ENCODE data around the gene RTF1.

RTF1 gene

DNA sequence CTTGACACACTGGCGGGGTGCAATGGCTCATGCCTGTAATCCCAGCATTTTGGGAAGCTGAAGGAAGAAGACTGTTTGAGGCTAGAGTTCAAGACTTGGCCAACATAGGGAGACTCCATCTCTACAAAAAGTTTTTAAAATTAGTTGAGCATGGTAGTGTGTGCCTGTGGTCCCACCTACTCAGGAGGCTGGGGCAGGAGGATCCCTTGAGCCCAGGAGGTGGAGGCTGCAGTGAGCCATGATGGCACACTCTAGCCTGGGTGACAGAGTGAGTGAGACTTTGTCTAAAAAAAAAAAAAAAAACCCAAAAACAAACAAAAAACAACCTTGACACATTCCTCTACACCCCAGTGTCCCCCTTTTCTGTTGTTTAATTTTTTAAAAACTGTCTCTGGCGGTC is 72.7 kb downstream of the RTF1 start:
- DNase-seq, result no peak

DNA sequence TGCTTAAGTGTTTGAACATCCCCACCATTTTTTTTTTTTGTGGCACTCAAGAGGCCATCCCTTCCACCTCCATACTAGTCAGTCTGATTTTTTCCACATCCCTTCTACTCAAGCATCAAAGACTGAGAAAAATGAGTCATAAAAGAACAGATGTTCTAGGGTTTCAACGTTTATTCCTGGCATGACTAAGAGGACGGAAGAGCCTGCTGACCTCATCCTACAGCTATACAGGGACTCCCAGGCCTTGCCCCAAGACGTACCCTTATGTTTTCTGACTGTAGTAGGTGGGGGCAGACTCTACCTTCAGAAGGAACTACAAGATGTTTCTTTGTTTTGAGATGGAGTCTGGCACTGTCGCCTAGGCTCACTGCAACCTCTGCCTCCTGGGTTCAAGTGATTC is 73.5 kb downstream of the RTF1 start:
- no peak for DNase-seq

DNA sequence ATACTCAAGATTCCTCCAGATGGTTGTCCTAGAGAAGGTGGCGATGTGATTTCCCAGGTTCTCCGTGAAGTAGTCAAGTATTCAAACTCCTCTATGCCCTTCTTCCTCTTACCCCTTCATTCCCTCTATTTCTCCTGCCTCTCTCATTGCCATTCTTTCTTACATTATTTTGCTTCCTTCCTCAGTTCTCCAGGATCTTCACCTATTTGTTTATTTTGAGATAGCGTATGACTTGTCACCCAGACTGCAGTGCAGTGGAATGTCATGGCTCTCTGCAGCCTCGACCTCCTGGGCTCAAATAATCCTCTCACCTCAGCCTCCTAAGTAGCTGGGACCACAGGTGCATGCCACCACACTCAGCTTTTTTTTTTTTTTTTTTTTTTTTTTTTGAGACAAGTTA is 75.0 kb downstream of the RTF1 start:
- no peak for DNase-seq

DNA sequence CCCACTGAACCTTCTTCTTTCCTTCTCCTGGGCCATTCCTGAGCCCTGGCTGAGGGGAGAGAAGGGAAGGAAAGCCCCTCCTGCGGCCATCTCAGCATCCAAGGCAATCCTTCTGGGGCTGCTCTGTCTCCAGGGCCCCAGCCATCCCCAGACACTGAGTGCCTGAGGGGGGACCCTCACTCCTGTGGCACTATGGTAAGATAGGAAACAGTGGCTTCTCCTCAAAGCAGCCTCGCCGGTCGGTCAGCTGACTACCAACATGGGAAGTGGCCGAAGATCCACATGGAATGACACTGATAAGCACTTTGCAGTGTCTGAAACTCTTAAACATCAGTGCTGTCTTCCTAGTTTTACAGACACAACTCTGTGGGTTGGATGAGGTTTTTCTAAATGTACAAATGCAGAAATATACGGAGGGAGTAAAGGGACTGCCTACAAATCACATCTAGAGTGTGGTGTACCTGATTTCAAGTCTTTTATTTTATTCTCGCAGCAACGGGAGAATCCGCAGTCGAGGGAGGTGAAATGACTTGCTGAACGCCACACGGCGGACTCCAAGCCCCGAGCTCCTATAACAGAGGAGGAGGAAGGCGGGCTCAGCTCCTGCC is 75.8 kb downstream of the RTF1 start:
- DNase-seq, result no peak

DNA sequence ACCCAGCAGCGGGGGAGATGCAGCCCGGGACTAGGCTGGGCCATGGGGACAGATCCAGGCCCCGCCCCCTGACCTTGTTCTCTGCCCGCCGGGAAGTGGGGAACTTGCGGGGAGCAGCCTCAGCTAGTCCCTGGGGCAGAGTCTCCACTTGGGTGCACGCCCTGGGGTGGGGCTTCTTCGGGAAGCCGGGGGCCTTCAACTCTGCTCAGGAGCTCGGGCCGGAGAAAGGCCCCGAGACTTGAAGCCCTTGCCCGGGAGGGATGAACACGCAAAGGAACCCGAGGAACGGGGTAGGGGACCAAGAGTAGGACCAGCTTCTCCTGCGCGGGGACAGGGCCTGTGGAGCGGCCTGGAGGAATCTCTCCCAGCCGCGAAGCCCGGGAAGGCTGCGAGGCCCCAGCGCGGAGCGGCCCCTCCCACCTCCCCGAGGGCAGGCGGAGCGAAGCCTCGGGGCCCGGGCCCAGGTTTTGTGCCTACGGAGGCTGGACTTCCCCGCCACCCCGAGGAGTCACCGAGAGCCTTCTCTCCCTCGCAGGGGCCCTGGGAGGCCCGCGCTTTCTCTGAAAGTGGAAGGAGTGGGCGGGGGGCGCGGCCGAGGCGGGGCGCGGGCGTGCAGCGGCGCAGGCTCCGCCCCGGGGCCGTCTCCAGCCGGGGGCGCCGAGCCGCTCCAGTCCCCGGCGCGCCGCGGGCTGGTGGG is 76.5 kb downstream of the RTF1 start, which contains the start of gene ITPKA:
ITPKA (plus strand) TSS at position 670 of the 697 bp plus-strand sequence. CDS start 54 bp downstream, outside the sequence.
- peak; percentile 62 for DNase-seq

DNA sequence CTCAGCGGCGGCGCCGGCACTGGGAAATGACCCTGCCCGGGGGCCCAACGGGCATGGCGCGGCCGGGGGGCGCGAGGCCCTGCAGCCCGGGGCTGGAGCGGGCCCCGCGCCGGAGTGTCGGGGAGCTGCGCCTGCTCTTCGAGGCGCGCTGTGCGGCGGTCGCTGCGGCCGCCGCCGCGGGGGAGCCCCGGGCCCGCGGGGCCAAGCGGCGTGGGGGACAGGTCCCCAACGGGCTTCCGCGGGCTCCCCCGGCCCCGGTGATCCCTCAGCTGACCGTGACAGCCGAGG is 77.0 kb downstream of the RTF1 start:
- no peak for DNase-seq

DNA sequence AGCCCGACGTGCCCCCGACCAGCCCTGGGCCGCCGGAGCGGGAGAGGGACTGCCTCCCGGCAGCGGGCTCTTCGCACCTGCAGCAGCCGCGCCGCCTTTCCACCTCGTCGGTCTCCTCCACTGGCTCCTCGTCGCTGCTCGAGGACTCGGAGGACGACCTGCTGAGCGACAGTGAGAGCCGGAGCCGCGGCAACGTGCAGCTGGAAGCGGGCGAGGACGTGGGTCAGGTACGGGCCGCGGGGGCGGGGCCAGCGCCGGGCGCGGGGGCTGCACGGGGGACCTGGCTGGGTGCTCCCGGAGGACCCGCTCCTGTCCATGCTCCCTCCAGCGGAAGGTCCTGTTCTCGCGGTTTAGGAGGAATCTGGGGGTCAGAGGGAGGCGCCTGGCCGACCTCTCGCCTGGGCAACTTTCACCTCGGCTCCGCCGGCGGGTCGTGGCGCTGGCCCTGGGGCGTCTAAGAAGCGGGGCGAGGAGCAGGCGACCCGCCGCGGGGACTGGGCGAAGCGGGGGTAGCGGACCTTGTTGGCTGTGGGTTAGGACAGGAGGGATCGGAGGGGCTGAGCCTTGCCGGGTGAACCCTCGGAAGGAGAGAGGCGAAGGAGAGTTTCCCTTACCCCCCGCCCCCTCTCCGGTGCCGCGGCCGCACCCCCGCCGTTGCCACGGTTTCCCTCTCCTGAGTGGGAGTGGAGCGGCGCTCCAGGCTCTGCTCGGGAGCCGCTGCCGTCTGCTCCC is 77.5 kb downstream of the RTF1 start:
- no peak for DNase-seq

DNA sequence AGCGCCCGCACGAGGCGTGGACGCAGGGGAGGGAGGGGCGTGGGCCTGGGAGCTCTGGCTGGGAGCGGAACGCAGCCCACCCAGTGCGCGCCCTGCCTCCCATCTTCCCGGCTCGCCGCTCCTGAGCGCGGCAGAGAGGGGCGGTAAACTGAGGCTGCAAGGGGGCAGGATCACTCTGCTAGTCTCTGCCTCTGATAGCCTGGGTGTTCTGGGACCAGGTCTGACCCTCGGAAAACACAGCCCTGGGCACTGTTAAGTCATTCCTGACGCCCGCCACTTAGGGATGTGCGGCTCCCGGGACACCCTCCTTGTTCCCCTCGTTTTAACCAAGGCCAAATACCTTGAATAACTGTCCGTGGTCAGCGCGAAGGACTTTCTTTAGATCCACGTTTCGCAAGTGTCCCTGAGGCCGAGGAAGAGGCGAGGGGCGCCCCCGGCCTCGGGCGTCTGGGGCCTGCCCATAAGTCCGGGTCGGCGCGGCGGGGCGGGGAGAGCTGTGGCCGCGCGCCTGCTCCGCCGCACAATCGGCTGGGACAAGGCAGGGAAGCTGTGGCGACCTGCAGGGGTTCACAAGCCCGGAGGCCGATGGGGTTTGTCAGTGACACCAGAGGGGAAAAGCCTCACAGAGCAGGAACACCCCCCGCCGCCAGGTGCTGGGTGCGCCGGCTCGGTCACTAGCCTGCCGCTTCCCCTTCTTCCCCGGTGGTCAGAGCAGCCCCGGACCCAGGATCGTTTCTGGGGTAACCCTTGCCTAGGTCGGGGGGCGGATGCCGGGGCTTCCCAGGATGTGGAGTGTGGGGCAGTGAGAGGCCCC is 78.2 kb downstream of the RTF1 start:
- no peak for DNase-seq

DNA sequence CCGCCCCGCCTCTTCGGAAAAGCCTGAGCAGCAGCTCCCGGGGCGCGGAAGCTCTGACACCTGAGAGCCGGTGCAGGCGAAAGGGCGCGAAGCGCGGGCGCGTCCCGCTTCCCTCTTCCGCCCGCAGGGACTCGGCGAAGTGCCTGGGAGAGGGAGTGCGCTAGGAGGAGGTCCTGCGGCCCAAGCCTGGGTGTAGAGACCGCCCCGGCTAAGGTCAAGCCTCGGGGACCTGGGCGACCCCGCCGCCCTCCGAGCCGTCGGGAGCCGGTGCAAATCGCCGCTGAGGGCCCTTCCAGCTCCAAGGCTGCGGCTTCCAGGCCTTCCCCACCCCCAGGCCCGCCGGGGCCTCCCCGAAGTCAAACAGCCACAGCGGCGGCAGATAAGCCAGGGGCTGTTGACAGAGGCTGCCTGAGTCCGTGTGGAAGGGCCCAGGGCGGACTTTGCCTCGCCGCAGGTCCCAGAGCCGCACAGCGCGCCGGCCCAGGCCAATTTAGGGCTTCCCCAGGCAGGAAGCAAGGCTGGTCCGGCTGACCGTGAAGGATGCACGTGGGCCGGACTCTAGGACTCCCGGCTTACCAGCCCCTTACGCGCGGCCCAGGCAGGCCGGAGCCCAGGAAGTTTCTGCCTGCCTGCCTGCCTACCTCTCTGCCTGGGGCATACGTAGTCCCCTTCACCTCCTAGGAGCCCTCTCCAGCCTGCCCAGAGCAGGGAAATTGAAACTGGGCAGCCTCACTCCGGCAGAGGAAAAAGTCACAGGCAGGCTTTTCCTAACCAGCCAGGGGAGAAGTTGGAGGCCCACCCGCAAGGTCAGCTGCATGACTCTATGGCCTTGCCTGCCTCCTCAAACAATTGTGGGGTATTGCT is 79.1 kb downstream of the RTF1 start:
- no peak for DNase-seq

DNA sequence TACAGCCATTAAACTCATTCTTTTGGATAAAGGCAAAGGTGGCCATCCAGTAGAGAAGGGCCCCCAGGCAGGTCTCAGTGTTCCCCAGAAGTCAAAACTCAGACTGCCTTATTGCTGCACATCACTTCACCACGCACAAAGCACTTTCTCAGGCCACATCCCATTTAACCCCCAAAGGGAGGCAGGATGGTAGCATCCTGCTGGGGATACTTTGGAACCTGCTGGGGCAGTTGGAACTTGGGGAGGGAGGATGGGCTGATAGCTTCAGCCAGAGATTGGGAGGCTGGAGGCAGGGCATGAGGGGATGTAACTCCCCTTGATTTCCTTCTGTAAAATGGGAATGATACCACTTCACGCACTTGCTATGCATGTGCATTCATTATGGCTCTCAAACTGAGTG is 81.8 kb downstream of the RTF1 start:
- no peak for DNase-seq

DNA sequence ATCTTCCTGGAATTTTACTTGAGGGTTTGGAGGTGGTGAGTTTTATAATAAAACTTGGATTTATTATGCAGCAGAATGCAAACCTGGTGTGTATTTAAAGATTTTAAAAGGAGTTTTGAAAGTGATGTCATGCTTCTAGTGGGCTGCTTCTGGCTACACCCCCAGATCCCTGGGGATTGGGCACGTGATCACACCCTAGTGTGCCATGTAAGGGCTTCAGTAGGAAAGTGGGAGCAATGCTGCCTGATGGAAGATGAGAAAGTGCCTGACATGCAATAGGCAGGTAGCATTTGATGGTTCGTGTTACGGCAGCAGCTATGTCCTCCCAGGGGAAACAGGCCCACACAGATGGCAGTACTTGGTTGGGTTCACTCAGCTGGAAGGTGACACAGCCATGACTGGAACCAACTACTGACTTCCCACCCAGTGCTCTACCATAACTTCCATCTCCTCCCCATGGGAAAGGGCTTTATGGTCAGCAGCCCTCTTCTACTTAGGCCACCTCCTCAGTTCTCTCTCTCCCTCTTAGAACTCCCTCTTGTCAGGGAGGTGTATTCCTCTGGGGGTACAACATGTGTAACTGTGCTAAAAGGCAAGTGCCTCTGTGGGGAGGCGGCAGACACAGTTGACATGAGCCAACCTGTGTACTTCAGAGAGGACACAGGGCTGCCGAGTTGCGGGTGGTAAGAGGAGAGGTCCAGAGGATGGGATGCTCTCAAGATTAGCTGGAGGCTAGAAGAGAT is 82.4 kb downstream of the RTF1 start:
- no peak for DNase-seq

DNA sequence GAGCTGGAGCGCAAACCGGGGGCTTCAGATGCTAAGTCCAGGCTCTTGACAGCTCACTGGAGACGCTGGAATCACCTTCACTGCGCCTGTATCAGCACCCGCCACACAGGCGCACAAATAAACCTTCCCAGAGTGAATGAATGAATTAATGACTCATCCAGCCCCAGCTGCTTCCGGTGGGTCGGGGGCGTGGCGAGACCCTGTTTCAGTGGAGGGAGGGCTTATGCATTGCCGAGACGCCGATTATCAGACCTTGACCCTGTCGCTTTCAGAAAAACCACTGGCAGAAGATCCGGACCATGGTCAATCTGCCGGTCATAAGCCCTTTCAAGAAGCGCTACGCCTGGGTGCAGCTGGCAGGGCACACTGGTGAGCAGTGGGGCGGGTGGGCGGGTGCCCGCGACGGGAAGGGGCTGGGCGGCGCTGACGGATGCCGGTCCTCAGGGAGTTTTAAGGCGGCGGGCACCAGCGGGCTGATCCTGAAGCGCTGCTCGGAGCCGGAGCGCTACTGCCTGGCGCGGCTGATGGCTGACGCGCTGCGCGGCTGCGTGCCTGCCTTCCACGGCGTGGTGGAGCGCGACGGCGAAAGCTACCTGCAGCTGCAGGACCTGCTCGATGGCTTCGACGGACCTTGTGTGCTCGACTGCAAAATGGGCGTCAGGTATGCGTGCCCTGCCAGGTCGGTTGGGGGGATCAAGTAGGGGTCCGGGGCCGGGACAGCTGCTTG is 84.5 kb downstream of the RTF1 start:
- no peak for DNase-seq

DNA sequence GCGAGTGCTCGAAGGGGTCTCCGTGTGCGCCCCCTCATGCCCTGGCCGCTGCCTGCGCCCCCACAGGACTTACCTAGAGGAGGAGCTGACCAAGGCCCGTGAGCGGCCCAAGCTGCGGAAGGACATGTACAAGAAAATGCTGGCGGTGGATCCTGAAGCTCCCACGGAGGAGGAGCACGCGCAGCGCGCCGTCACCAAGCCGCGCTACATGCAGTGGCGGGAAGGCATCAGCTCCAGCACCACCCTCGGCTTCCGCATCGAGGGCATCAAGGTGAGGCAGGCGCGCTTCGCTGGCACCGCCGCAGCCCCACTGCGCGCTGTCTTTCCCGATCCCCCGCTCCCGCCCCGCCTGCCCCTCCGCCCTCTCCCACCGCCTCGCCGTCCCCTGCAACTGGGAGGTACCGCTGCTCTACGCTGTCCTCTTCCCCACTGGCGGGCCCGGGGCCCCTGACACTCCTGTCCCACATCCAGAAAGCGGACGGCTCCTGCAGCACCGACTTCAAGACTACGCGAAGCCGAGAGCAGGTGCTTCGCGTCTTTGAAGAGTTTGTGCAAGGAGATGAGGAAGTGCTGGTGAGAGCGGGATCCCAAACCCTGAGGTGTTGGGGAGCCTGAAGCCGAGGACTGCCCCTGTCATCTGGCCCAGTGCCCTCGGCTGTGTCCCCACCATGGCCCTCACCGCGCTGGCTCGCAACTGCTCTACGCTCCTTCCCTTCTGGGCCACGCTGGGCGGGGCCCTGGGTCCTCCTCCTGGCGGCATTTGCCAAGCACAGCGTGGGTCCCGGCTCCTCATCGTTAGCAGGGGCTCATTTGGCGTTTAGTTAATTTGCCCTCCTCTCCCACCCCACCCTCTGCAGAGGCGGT is 85.3 kb downstream of the RTF1 start:
- no peak for DNase-seq

DNA sequence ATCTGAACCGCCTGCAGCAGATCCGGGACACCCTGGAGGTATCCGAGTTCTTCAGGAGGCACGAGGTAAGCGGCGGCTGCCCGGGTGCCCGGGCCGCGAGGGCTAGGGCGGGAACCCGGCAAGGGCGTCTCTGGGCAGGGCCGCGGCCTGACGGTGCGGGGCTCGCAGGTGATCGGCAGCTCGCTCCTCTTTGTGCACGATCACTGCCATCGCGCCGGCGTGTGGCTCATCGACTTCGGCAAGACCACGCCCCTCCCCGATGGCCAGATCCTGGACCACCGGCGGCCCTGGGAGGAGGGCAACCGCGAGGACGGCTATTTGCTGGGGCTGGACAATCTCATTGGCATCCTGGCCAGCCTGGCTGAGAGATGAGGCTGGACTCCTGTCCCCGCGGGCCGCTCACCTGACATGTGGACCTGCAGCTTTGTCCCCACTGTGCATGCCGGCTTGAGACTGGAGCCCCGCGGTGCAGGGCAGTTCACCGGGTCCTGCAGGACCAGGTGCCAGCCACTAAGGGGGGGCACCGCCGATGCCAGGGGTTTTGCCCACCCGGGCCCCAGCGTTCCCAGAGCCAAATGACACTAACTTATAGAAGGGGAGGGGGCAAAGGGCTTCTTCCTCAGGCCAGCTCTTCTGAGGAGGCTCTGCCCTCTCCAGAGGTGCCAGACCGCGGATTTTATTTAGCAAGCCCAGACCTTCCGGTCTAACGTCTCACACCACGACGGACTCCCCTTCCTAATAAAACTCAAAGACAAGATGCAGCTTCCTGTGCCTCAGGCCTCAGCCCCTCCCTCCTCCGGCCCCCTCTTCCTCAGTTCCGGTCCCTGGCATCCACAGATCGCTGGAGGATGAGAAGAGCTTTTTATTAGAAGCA is 86.1 kb downstream of the RTF1 start:
- DNase-seq, result no peak

DNA sequence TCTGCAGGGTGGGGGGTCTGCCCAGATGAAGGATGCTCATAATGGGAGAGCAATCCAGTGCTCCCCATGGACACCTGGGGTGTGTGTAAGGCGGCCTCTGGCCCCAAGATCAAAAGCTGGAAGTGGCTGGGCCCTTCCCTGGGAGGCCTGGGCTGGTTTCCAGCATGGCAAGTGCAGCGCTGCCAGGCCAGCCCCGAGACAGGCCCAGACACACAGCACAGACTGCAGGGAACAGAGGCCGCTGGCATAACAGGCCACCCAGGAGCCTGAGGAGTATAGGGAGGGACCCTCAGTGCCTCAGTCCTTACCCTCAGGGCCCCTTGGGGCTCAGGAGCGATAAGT is 86.7 kb downstream of the RTF1 start:
- no peak for DNase-seq

DNA sequence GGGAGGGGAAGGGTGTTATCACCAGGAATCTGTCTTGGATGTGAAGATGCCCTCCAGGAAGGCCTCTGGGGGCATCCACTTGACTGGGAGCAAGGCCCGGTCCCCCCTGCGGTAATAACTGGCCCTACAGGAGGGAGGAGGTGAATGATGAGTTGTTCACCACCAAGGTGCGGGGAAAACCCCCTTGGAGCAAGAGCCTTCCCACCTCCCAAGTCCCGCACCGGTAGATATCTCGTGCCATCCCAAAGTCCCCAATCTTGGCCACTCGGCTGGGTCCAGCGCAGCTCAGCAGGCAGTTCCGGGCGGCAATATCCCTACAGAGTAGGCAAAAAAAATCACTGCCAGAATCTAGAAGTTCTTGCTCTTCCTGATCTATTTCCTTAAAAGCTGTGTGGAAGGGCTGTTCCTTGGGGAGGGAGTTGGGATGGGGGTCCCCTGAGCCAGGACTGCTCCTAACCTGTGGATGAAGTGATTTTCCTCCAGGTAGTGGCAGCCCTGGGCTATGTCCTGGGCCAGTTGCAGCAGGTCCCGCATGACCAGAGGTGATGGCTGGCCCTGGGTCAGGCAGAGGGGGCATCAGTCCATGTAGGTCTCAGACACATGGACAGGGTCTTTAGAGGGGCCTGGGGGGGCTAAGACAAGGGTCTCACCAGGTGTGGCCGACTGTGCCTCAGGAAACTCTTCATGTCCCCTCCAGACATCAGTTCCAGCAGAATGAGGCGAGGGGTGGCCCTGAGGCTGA is 88.0 kb downstream of the RTF1 start:
- DNase-seq, result no peak

DNA sequence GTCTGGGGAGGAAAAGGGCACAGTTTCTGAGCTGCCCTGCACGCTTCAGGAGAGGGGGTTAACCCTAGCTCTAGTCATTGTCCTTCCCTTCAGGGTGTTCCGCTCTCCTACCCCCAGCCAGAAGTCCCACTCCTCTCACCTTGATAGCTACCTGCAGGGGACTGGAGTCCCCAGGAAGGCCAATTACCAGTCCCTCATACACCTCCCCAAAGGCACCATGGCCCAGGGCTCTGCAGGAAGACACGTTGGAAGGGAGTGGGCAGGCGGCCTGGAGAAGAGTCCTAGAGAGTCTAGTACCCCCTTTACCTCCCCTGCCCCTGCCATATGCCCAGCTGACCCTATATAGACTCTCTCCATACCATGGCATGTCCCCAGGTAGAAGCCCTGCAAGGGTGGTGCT is 88.9 kb downstream of the RTF1 start:
- DNase-seq, result no peak

DNA sequence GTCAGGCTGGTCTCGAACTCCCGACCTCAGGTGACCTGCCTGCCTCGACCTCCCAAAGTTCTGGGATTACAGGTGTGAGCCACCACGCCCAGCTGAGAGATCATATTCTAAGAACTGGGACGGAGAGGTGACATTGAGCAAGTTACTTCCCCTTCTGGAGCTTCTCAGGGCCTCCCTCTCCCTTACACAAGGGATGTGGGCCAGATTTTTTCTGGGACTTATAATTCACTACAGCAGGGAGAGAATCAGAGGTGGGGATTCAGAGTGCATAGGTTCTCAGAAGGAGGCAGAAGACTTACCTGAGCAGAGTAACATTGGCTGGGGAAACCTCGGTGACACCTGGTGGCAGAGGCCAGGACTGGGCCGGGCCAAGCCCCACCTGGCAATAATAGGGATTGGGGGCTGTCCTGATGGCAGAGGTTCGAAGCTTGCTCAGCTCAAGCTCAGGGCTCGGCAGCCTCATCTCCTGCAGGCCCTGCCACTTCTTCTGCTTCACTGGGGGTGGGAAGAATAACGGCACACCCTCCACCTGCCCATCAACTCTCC is 90.0 kb downstream of the RTF1 start:
- no peak for DNase-seq
